ENCODE data around the gene DCC. TPM values are rescaled to one million over a fixed set of nuclear protein-coding genes. Genes with fewer than 3 reads are reported as not detected.
"Not testable (repeated sequence)": the region's sequence is repeated elsewhere in the genome, so short reads cannot be mapped to it uniquely, and the experiment has no call there.

DCC gene
- total RNA-seq, 2 donors from 2014 or later, result not detected

DNA sequence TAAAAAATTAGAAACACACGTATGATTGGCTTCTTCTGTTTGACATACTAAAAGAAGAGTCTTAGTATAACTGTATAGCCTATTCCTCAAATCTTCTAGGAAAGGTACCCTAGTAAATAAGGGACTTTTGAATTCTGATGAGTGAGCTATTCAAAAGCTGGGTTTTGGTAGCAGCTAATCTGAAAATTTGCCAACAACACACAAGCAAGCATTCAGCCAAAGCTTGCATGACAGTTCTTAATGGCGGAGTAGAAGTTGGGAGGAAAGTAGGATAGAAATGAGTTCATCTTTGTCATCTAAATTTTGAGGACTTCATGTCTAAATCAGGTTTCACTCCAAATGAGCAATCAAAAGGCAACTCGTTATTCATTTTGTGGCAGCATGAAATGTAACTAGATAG, 1071.5 kb downstream of the DCC start:
- H3K4me3 Mint-ChIP-seq, result no peak overlapping the region
- DNase-seq (ENCODE audit: low spot score), result no peak
- no peaks in the 10 kb centered on the region for H3K27me3 Mint-ChIP-seq
- peaks cover 8% of the 10 kb centered on the region for H3K9me3 Mint-ChIP-seq
- H3K36me3 Mint-ChIP-seq, result no peaks in the 10 kb centered on the region
- H3K4me1 Mint-ChIP-seq (ENCODE audit: low read depth in 2 of 2), result no peaks in the 10 kb centered on the region
- ATAC-seq, result no peak
- H3K27ac Mint-ChIP-seq, result no peak overlapping the region

DNA sequence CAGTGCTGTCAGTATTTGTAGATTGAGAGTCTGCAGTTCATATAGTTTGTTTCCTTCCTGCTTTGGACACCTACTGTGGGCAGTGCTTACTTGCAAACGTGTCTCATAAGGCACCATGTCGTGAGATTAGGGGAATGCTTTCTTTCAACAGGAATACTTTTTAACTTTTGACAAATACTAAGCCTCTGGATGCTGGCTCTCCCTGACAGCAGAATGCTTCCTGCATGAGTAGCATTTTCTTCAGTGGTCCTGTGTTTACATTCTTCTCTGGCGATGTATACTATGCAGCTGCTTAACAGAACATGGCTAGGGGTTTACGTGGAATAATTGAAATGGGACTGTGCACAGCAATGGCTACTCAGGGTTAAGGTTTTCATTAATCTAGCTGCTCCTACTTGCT, 1077.0 kb downstream of the DCC start:
- DNase-seq (ENCODE audit: low spot score) (no peak), ATAC-seq (no peak)
- Mint-ChIP-seq H3K4me3 (no peak overlapping the region), H3K36me3 (no peaks in the 10 kb centered on the region), H3K27me3 (no peaks in the 10 kb centered on the region), H3K9me3 (peaks cover 10% of the 10 kb centered on the region), H3K27ac (no peak overlapping the region), H3K4me1 (ENCODE audit: low read depth in 2 of 2) (no peaks in the 10 kb centered on the region)

DNA sequence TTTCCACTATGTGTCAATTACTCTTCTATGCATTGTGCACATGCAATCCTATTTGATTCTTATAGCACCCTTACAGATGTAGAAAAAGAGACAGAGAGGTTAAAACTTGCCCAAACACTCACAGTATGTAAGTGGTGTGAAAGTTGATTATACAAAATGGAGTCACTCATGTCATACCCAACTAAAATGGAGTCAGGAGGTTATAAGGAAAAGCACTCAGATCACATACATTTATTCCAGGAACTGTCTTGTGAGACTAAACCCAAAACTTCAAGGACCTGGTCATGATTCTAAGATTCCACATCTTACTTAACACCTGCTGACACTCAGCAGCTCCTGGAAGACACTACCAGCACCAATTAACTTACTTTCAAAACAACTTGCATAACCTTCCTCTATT, 1081.9 kb downstream of the DCC start:
- Mint-ChIP-seq H3K4me1 (ENCODE audit: low read depth in 2 of 2) (no peaks in the 10 kb centered on the region), H3K36me3 (no peaks in the 10 kb centered on the region), H3K27me3 (no peaks in the 10 kb centered on the region), H3K27ac (no peak overlapping the region), H3K9me3 (peaks cover 13% of the 10 kb centered on the region), H3K4me3 (no peak overlapping the region)
- DNase-seq (ENCODE audit: low spot score) (no peak), ATAC-seq (no peak)

DNA sequence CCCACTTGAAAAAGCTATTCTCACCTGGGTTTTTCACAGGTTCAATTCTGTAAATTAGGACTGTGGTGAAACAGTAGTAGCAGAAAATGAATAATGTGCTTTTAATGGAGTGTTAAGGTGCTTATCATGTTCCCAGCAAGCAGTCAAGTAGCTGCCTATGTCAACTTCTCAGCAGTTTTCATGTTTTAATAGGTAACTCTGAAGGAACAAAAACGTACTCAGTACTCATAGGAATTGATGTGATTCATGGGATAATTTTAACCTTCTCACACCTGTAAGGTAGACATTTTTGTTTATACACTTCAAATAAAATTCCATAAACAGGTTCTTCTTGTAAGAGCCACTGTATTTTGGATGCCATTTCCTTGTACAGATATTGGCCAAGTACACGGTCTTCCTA, 1082.9 kb downstream of the DCC start:
- DNase-seq (ENCODE audit: low spot score) (no peak), ATAC-seq (no peak)
- H3K4me1 Mint-ChIP-seq (ENCODE audit: low read depth in 2 of 2), result no peaks in the 10 kb centered on the region
- no peak overlapping the region for H3K4me3 Mint-ChIP-seq
- no peak overlapping the region for H3K27ac Mint-ChIP-seq
- H3K27me3 Mint-ChIP-seq, result no peaks in the 10 kb centered on the region
- H3K9me3 Mint-ChIP-seq, result peaks cover 13% of the 10 kb centered on the region
- no peaks in the 10 kb centered on the region for H3K36me3 Mint-ChIP-seq

DNA sequence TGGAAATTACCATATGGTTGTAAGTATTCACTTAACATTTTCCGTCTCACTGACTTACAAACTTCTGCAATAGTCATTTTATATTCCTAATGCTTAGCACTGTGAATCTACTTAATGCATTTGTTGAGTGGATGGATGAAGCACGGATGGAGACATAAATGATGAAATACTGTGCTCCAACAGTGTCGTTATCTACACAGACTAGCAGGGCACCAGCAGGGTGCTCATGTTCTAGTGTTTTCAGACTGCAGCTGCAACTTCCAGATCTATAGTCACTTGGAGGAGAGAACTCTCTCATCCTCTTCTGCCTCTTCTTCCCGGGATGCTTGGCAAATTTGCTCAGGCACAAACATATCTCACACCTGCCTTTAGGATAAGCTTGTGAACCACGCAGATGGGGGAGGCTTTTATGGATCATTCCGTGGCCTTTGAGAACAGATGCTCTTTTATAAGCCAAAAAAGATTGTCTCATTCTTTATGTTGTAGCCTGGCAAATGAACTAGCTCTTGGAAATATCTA, 1086.7 kb downstream of the DCC start:
- no peaks in the 10 kb centered on the region for H3K36me3 Mint-ChIP-seq
- H3K4me1 Mint-ChIP-seq (ENCODE audit: low read depth in 2 of 2), result no peaks in the 10 kb centered on the region
- DNase-seq (ENCODE audit: low spot score) (no peak), ATAC-seq (no peak)
- no peak overlapping the region for H3K27ac Mint-ChIP-seq
- no peak overlapping the region for H3K4me3 Mint-ChIP-seq
- H3K27me3 Mint-ChIP-seq, result no peaks in the 10 kb centered on the region
- H3K9me3 Mint-ChIP-seq, result peaks cover 8% of the 10 kb centered on the region

DNA sequence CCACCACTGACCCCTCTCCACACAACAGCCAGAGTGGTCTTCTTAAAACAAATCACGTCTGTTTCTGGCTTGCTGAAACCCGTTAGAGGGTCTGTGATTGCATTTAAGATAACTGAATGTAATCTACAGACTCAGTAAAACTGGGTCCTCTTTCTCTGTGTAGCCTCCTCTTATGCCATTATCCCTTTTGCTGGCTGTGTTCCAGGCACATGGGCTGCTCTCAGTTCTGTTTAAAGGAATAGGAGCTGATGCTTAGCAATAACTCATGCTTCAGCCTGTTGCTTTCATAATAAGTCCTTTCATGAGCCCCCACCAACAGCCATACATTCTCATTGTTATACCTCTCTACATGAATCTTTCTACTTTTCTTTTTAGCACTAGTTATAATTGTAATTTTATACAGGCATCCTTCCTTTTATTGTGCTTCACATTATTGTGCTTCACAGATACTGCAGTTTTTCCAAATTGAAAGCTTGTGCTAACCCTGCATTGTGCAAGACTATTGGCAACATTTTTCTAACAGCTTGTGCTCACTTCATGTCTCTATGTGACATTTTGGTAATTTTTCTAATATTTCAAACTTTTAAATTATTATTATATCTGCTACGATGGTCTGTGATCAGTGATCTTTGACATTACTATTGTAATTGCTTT, 1101.9 kb downstream of the DCC start:
- no peaks in the 10 kb centered on the region for H3K27me3 Mint-ChIP-seq
- H3K4me1 Mint-ChIP-seq (ENCODE audit: low read depth in 2 of 2), result no peaks in the 10 kb centered on the region
- H3K9me3 Mint-ChIP-seq, result peaks cover 11% of the 10 kb centered on the region
- no peak overlapping the region for H3K27ac Mint-ChIP-seq
- peaks cover 5% of the 10 kb centered on the region for H3K36me3 Mint-ChIP-seq
- H3K4me3 Mint-ChIP-seq, result no peak overlapping the region
- ATAC-seq (no peak), DNase-seq (ENCODE audit: low spot score) (no peak)

DNA sequence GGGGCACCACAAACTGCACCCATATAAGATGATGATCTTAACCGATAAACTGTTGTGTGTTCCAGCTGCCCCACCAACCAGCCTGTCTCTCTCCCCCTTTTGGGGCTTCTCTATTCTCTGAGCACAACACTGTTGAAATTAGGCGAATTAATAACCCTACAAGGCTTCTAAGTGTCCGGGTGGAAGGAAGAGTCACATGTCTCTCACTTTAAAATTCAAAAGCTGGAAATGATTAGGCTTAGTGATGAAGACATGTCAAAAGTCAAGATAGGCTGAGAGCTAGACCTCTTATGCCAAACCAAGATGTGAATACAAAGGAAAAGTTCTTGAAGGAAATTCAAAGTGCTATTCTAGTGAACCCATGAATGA, 1102.4 kb downstream of the DCC start:
- Mint-ChIP-seq H3K9me3 (peaks cover 11% of the 10 kb centered on the region), H3K27me3 (no peaks in the 10 kb centered on the region), H3K4me3 (no peak overlapping the region), H3K36me3 (peaks cover 5% of the 10 kb centered on the region), H3K27ac (no peak overlapping the region), H3K4me1 (ENCODE audit: low read depth in 2 of 2) (no peaks in the 10 kb centered on the region)
- DNase-seq (ENCODE audit: low spot score), result no peak
- ATAC-seq, result no peak

DNA sequence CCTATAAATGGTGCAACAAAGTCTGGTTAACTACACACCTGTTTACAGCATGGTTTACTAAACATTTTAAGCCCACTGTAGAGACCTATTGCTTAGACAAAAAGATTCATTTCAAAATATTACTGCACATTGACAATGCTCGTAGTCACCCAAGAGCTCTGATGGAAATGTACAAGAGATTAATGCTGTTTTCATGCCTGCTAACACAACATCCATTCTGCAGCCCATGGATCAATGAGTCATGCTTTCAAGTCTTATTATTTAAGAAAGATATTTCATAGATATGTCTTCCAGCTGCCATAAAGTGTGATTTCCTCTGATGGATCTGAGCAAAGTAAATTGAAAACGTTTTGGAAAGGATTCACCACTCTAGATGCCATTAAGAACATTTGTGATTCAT, 1103.3 kb downstream of the DCC start:
- H3K27me3 Mint-ChIP-seq, result no peaks in the 10 kb centered on the region
- no peak overlapping the region for H3K4me3 Mint-ChIP-seq
- peaks cover 11% of the 10 kb centered on the region for H3K9me3 Mint-ChIP-seq
- peaks cover 5% of the 10 kb centered on the region for H3K36me3 Mint-ChIP-seq
- H3K4me1 Mint-ChIP-seq (ENCODE audit: low read depth in 2 of 2), result no peaks in the 10 kb centered on the region
- ATAC-seq, result no peak
- no peak overlapping the region for H3K27ac Mint-ChIP-seq
- DNase-seq (ENCODE audit: low spot score), result no peak

DNA sequence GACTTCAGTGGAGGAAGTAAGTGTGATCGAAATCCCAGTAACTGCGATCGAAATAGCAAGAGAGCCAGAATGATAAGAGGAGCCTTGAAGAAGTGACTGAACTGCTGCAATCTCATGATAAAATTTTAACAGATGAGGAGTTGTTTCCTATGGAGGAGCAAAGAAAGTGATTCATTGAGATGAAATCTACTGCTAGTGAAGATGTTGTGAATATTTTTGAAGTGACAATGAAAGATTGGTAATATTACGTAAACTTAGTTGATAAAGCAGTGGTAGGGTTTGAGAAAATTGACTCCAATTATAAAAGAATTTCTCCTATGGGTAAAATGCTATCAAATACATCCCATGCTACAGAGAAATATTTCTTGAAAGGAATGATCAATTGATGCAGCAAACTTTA, 1103.8 kb downstream of the DCC start:
- no peak overlapping the region for H3K27ac Mint-ChIP-seq
- H3K9me3 Mint-ChIP-seq, result peaks cover 11% of the 10 kb centered on the region
- H3K27me3 Mint-ChIP-seq, result no peaks in the 10 kb centered on the region
- no peak overlapping the region for H3K4me3 Mint-ChIP-seq
- no peaks in the 10 kb centered on the region for H3K4me1 Mint-ChIP-seq (ENCODE audit: low read depth in 2 of 2)
- no peak for DNase-seq (ENCODE audit: low spot score)
- H3K36me3 Mint-ChIP-seq, result peaks cover 5% of the 10 kb centered on the region
- ATAC-seq, result no peak

DNA sequence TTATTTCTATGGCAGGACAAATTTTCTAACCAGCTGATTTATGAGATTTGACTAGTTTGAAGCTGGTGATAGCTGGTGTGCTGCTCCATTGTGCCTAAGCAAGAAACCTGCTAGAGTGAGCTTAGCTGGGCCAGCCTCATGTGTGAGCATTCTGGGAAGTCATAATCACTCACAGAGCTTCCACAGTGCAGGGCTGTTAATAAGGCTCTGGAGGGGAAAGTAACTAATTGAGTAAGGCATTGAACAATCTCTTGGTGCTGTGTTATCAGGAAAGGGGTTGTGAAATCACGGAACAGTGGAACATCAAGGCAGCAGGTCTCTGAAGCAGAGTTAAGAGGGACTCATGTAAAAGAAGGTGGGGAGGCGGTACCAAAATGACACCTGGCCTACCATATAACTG, 1111.9 kb downstream of the DCC start:
- DNase-seq (ENCODE audit: low spot score) (no peak), ATAC-seq (no peak)
- Mint-ChIP-seq H3K27me3 (no peaks in the 10 kb centered on the region), H3K36me3 (no peaks in the 10 kb centered on the region), H3K27ac (no peak overlapping the region), H3K4me1 (ENCODE audit: low read depth in 2 of 2) (no peaks in the 10 kb centered on the region), H3K4me3 (no peak overlapping the region), H3K9me3 (peaks cover 23% of the 10 kb centered on the region)

DNA sequence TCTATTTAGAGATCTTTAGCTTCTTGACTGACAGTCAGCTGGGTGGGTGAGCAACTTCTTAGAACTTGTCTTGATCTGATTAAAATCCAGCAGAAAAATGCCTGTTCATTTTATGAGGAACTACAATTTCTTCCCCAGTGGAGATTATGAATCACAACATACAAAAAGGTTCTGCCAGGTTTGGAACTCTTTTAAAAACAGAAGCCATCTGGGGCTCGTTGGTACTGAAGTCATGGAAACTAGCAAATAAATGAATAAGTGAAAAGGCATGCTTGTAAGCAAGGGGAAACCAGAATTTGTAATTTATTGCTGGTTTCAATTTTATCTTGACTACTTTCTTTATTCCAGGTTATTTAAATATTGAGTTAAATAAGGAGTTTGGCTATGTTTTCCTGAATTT, 1117.1 kb downstream of the DCC start:
- Mint-ChIP-seq H3K27me3 (no peaks in the 10 kb centered on the region), H3K36me3 (no peaks in the 10 kb centered on the region), H3K9me3 (peaks cover 7% of the 10 kb centered on the region), H3K4me3 (no peak overlapping the region), H3K4me1 (ENCODE audit: low read depth in 2 of 2) (no peaks in the 10 kb centered on the region), H3K27ac (no peak overlapping the region)
- DNase-seq (ENCODE audit: low spot score) (no peak), ATAC-seq (no peak)

DNA sequence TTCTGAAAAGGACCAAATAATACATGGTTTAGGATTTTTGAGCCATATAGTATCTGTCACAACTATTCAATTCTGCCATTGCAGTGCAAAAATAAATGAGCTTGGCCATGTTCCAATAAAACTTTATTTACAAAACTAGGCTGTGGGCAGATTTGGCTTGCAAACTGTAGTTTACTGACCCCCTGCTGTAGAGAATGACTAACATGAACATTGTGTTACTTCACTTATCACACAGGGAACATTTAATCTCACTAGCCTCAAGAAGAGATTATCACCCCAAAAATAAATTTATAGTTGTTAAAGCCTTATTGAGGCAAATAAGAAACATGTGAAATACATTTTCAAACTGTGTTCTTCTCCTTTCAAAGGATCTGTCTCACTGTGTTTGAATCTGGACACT, 1118.3 kb downstream of the DCC start:
- no peak overlapping the region for H3K4me3 Mint-ChIP-seq
- H3K4me1 Mint-ChIP-seq (ENCODE audit: low read depth in 2 of 2), result no peaks in the 10 kb centered on the region
- H3K36me3 Mint-ChIP-seq, result no peaks in the 10 kb centered on the region
- no peak overlapping the region for H3K27ac Mint-ChIP-seq
- peaks cover 13% of the 10 kb centered on the region for H3K9me3 Mint-ChIP-seq
- ATAC-seq (no peak), DNase-seq (ENCODE audit: low spot score) (no peak)
- H3K27me3 Mint-ChIP-seq, result no peaks in the 10 kb centered on the region

DNA sequence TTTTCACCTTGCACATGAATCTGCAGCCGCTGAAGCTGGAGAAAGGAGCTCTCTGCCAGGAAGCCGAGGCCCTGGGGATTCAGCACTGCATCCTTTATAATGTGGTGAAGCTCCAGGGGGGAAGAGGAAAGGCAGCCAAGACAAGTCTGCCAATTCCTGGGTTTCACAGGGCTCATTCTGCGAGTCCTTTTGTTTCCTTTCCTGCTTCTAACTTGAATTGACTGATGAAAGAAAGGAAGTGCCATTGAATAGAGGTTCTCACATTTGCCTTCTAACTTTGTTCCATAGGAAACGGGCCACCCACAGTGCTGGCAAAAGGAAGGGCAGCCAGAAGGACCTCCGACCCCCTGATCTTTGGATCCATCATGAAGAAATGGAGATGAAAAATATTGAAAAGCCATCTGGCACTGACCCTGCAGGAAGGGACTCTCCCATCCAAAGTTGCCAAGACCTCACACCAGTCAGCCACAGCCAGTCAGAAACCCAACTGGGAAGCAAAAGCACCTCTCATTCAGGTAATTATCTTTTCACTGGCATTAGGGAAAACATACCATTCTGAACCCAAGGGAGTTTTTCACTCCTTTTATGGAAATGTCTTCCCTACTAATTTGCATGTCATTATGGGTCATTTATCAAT, 1119.1 kb downstream of the DCC start:
- DNase-seq (ENCODE audit: low spot score) (no peak), ATAC-seq (no peak)
- Mint-ChIP-seq H3K9me3 (peaks cover 15% of the 10 kb centered on the region), H3K36me3 (no peaks in the 10 kb centered on the region), H3K27ac (no peak overlapping the region), H3K4me1 (ENCODE audit: low read depth in 2 of 2) (no peaks in the 10 kb centered on the region), H3K27me3 (no peaks in the 10 kb centered on the region), H3K4me3 (no peak overlapping the region)

DNA sequence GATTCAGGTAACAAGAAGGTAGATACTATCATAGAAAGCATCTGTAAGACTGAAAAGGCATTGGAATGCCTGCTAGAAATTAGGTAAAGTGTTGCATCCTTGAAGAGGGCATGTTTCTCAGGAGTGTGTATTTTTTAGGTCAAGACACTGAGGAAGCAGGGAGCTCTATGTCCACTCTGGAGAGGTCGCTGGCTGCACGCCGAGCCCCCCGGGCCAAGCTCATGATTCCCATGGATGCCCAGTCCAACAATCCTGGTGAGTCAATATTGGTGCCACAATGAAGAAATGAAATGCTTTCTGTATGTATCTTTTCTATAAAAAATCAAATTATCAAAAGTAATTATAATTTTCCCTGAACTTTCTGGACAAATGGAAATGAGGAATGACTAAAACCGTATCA, 1127.8 kb downstream of the DCC start:
- peaks cover 18% of the 10 kb centered on the region for H3K9me3 Mint-ChIP-seq
- no peak overlapping the region for H3K4me3 Mint-ChIP-seq
- H3K27ac Mint-ChIP-seq, result no peak overlapping the region
- no peaks in the 10 kb centered on the region for H3K36me3 Mint-ChIP-seq
- H3K27me3 Mint-ChIP-seq, result no peaks in the 10 kb centered on the region
- ATAC-seq, result no peak
- DNase-seq (ENCODE audit: low spot score), result no peak
- H3K4me1 Mint-ChIP-seq (ENCODE audit: low read depth in 2 of 2), result no peaks in the 10 kb centered on the region

DNA sequence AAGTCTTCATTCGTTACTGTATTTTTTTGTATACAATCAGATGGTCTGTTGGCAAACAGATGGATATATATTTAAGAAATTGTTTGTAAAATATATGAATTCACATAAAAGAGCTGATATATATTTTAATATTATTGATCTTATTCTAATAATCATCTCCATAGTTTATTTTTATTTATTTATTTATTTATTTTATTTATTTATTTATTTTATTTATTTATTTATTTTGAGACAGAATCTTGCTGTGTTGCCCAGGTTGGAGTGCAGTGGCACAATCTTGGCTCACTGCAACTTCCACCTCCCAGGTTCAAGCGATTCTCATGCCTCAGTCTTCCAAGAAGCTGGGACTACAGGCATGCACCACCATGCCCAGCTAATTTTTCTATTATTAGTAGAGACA, 1128.2 kb downstream of the DCC start:
- DNase-seq (ENCODE audit: low spot score); H3K4me3 Mint-ChIP-seq; H3K27me3 Mint-ChIP-seq; H3K36me3 Mint-ChIP-seq; ATAC-seq; H3K4me1 Mint-ChIP-seq (ENCODE audit: low read depth in 2 of 2); H3K27ac Mint-ChIP-seq: not testable (repeated sequence)
- H3K9me3 Mint-ChIP-seq, result peaks cover 18% of the 10 kb centered on the region

Data from natural killer cell treated with Interleukin-12 subunit alpha and Interleukin-12 subunit beta and Interleukin-15 and Interleukin-18, amount 100 ng/mL, for 72 hours (primary cell).